ACC112 (cell line): Measurements from ENCODE around the gene SPATA4.

Source experiments
- H2AFZ ChIP-seq: fragments of 200-600 bp; sonication (generic); one replicate; pipeline ENCODE4 v1.6.0; 2017; ENCODE audit warnings: antibody characterized with exemption, low read length; ENCODE audit not compliant: unreplicated experiment
- H3K27ac ChIP-seq: fragments of 200-600 bp; sonication (generic); 2 replicates; pipeline ENCODE4 v1.5.1; 2014; ENCODE audit warnings: low read depth, mild to moderate bottlenecking, antibody characterized with exemption, low read length, moderate library complexity
- H3K27me3 ChIP-seq: fragments of 200-600 bp; sonication (generic); 2 replicates; pipeline ENCODE4 v1.6.1; 2014; ENCODE audit warnings: mild to moderate bottlenecking, antibody characterized with exemption, low read length, moderate library complexity, mixed read lengths; ENCODE audit not compliant: insufficient read depth
- H3K36me3 ChIP-seq: fragments of 200-600 bp; sonication (generic); 2 replicates; pipeline ENCODE4 v1.6.1; 2016; ENCODE audit warnings: mild to moderate bottlenecking, antibody characterized with exemption, low read length, moderate library complexity, mixed read lengths; ENCODE audit not compliant: insufficient read depth
- H3K4me1 ChIP-seq: fragments of 200-600 bp; sonication (generic); one replicate; pipeline ENCODE4 v1.6.1; 2016; ENCODE audit warnings: low read length, mixed read lengths; ENCODE audit not compliant: insufficient read depth, unreplicated experiment, control insufficient read depth
- H3K4me3 ChIP-seq: fragments of 200-600 bp; sonication (generic); 2 replicates; pipeline ENCODE4 v1.5.1; 2014; ENCODE audit warnings: mild to moderate bottlenecking, low read depth, low read length
- H3K79me2 ChIP-seq: fragments of 200-600 bp; sonication (generic); one replicate; pipeline ENCODE4 v1.6.0; 2016; ENCODE audit warnings: low read length; ENCODE audit not compliant: control insufficient read depth, unreplicated experiment, insufficient read depth

Gene SPATA4

DNA sequence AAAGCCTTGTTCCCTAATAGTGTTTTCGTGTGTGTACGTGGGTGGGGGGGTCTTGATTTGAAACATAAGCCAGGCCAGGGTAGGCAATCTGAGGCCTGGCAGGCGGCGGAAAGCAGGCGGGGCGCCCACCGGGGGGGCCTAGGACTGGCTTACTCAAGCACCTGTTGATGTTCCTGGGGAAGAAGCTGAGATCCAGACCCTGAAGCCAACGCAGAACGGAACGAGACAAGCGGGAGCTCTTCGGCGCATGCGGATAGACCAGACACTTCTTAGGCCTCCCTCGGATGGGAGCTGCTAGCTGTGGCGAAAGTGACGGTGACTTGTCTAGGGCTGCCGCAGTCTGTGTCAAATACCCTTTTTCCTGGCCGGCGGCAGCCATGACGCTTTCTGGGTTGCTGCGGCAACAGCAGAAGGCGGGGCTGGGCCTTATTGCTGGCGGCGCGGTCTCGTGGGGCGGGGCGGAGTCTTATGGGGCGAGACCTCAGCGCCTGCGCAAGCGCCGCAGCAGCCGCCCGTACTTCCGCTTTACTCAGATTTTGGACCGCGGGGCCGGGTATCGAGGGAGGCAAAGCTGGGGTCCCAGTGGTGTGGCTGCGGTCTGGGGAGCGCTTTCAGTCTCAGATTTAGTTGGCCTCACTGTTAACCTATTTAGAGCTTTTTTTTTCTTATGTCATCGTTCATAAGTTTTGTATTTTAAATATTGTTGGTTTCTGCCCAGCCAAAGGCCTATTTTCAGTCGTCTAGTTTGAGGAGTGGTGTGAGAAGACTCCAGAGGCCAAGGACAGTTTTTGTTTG lies at the start of gene SPATA4:
Gene SPATA4, minus strand, starts transcription at position 402 of the 795 bp plus-strand sequence. Its CDS starts 23 bp downstream, at position 379.
- H3K4me1 ChIP-seq: peaks cover 34% of the 10 kb centered on the region
- no peaks in the 10 kb centered on the region for H3K79me2 ChIP-seq
- H3K4me3 ChIP-seq: peak within 1 kb of the TSS; percentile 80
- H3K36me3 ChIP-seq: no peaks in the 10 kb centered on the region
- peak within 1 kb of the TSS; percentile 90 for H3K27ac ChIP-seq
- peak within 1 kb of the TSS; percentile 99 for H2AFZ ChIP-seq
- no peaks in the 10 kb centered on the region for H3K27me3 ChIP-seq

DNA sequence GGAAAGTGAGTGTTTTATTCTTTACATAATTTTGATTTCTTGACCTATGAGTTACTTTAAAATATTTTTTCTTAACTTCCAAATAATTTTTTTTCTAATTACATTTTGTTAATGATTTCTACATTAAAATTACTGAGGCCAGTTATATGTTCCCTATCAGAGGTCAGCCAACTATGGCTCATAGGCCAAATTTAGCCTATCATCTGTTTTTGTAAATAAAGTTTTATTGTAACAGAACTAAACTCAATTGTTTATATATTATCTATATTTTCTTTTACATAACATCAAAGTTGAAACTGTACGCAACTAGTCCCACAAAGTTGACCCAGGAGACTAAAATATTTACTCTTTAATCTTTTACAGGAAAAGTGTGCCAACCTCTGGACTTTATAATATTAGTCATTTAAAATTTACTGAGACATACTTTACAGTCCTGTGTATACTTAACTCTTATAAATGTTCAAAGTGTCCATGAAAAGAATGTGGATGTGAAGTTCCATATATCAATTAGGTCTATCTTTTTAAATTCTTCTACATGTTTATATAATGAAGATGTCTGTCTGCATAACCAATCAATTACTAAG lies 47.5 kb upstream of the SPATA4 start:
- Histone ChIP-seq H2AFZ (no peak overlapping the region), H3K27me3 (no peaks in the 10 kb centered on the region), H3K79me2 (no peaks in the 10 kb centered on the region), H3K4me3 (no peak overlapping the region), H3K4me1 (peaks cover 9% of the 10 kb centered on the region), H3K36me3 (no peaks in the 10 kb centered on the region), H3K27ac (no peak overlapping the region)

DNA sequence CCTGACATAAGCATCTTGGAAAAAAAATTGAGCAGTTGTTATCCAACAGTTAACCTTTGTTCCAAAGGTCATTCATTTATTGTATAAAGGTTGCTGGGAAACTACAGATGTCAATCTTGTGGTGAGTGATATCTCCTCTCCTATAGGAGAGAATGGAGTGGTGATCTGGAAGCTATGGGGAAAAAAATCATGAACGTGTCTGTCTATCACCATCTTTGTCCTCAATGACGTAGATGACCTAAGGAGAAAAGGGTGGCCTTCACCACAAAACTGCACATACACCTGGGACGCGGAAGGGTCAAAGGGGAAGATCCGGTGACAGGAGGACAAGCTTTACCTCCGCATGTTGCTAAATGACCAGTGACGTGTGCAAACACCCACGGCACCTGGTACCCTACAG lies 46.3 kb upstream of the SPATA4 start:
- no peaks in the 10 kb centered on the region for H3K27me3 ChIP-seq
- no peak overlapping the region for H2AFZ ChIP-seq
- H3K4me3 ChIP-seq: no peak overlapping the region
- no peak overlapping the region for H3K27ac ChIP-seq
- H3K79me2 ChIP-seq: no peaks in the 10 kb centered on the region
- H3K36me3 ChIP-seq: no peaks in the 10 kb centered on the region
- H3K4me1 ChIP-seq: peaks cover 13% of the 10 kb centered on the region

DNA sequence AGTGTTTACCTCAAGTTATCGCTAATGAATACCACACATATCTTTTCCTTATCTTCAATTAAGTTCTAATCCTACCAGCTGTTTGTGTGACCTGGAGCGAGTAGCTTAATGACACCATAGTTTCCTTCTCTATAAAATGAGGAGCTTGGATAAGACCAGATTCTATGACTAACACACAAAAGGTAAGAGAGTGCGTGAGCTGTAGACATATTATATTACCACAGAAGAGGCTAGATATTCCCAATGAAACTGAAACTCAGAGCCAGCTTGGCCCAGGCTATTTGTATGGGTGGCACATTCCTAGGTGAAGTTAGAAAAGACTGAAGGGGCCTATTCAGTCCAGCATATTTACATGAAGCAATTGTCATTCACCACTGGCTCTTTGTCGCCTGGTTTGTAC lies 43.4 kb upstream of the SPATA4 start:
- H3K27me3 ChIP-seq: no peaks in the 10 kb centered on the region
- H3K79me2 ChIP-seq: no peaks in the 10 kb centered on the region
- H2AFZ ChIP-seq: peak overlapping the region; percentile 45
- no peaks in the 10 kb centered on the region for H3K36me3 ChIP-seq
- H3K27ac ChIP-seq: peak overlapping the region; percentile 70
- H3K4me1 ChIP-seq: peaks cover 13% of the 10 kb centered on the region
- peak overlapping the region; percentile 6; the same call in 1 of the 2 replicates for H3K4me3 ChIP-seq

DNA sequence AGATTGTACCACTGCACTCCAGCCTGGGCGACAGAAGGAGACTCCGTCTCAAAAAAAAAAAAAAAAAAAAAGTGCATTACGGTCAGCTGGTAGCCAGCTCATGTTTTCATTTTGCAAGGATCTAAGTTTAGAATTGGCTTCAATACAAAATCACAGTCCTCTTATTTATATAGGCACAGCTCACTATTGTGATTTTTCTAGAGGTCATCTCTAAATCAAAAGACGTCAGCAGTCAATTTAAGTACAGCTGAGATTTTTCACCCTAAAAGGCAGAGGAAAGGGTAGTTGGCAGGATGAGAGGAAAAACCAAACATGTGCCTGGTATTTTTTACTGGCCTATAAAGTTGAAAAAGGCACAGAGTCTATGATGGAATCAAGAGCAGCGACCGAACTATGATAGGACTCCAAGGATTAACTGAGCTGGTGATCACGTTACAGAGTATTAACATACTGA lies 42.8 kb upstream of the SPATA4 start:
- Histone ChIP-seq H3K27me3 (no peaks in the 10 kb centered on the region), H3K4me3 (peak overlapping the region; percentile 6; the same call in 1 of the 2 replicates), H3K27ac (peak overlapping the region; percentile 70), H3K36me3 (no peaks in the 10 kb centered on the region), H2AFZ (peak overlapping the region; percentile 16), H3K79me2 (no peaks in the 10 kb centered on the region), H3K4me1 (peaks cover 13% of the 10 kb centered on the region)

DNA sequence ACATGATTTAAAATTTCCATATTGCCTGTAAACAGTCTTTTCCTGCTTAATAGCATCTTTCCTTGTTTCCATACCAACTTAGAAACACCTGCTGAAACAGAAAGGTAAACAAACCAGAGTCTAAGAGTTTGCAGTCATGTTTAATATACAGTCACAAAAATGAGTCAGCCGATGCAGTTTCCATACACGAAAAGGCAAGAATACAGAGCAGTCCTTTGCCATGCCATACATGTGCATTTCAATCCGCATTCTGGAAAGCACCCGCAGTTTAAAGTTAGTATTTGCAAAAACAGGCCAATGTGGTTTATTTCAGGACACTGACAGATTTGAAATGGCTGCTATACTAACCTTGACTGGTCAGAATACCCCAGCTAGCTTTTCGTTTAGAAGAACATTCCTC lies 41.6 kb upstream of the SPATA4 start:
- Histone ChIP-seq H3K27me3 (no peaks in the 10 kb centered on the region), H2AFZ (no peak overlapping the region), H3K36me3 (no peaks in the 10 kb centered on the region), H3K79me2 (no peaks in the 10 kb centered on the region), H3K4me1 (peaks cover 13% of the 10 kb centered on the region), H3K27ac (no peak overlapping the region), H3K4me3 (no peak overlapping the region)

DNA sequence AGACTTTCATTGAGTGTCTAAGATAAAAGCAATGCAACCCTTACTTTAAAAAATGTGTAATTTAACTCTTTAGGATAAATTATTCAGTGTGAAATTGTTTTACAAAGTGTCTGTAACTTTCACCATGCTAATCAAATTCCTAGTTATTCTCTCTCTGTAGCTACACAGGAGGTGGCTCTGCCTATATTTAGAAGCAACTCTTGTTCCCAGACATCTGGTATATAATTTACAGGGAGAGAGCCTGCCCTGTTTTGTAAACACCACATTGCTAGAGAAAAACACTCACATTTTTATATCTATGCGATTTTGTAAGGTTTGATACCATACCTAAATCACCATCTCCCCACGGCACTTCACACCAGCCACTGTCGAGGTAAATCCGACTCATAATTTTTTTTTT lies 35.5 kb upstream of the SPATA4 start:
- Histone ChIP-seq H3K36me3 (no peaks in the 10 kb centered on the region), H3K4me3 (no peak overlapping the region), H3K27ac (no peak overlapping the region), H3K4me1 (no peaks in the 10 kb centered on the region), H3K27me3 (no peaks in the 10 kb centered on the region), H3K79me2 (no peaks in the 10 kb centered on the region), H2AFZ (no peak overlapping the region)

GRCh38 chr4:176229645-176230044 lies 34.3 kb upstream of the SPATA4 start:
- H2AFZ ChIP-seq: no peak overlapping the region
- H3K27me3 ChIP-seq: no peaks in the 10 kb centered on the region
- no peak overlapping the region for H3K27ac ChIP-seq
- no peak overlapping the region for H3K4me3 ChIP-seq
- H3K4me1 ChIP-seq: no peaks in the 10 kb centered on the region
- H3K36me3 ChIP-seq: no peaks in the 10 kb centered on the region
- no peaks in the 10 kb centered on the region for H3K79me2 ChIP-seq

GRCh38 chr4:176226736-176227135 lies 31.4 kb upstream of the SPATA4 start:
- H3K27me3 ChIP-seq: no peaks in the 10 kb centered on the region
- no peak overlapping the region for H2AFZ ChIP-seq
- no peaks in the 10 kb centered on the region for H3K4me1 ChIP-seq
- H3K36me3 ChIP-seq: no peaks in the 10 kb centered on the region
- H3K79me2 ChIP-seq: no peaks in the 10 kb centered on the region
- no peak overlapping the region for H3K4me3 ChIP-seq
- H3K27ac ChIP-seq: no peak overlapping the region

DNA sequence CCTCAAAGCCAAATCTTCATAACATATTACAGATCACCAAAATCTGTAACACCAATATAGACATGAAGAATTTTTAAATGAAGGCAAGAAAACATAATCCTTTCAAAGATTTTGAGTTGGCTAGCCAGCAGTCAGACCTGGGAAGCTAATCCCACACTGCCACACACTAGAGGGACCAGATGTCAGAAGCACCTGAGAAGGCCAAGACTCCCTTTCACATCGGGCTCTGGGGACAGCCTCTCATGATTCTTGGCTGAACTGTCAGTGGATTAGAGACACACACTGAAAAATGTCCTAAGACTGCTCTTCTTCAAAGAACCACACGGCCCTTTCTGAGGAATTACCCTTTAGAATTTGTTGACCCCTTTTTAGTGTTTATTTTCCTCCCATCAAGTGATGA lies 28.2 kb upstream of the SPATA4 start:
- Histone ChIP-seq H2AFZ (no peak overlapping the region), H3K79me2 (no peaks in the 10 kb centered on the region), H3K27me3 (no peaks in the 10 kb centered on the region), H3K27ac (no peak overlapping the region), H3K36me3 (no peaks in the 10 kb centered on the region), H3K4me3 (no peak overlapping the region), H3K4me1 (no peaks in the 10 kb centered on the region)

DNA sequence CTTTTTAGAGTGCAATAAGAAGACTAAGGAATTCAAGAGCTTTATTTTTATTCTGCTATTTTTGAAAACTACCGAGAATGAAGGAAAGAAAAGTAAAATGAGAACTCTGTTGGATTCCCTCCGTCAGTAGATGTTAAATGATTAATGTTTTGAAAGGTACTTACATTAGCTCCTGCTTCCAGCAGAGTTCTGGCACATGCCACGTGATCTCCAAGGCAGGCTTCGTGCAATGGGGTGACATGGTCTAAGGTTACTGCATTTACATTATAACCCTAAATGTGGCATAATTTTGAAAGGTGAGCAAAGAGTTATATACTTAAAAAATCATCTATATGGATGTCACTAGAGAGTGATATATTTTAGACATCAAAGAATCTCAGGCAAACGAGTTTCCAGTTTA lies 26.8 kb upstream of the SPATA4 start:
- H3K27me3 ChIP-seq: no peaks in the 10 kb centered on the region
- H3K79me2 ChIP-seq: no peaks in the 10 kb centered on the region
- H3K4me1 ChIP-seq: no peaks in the 10 kb centered on the region
- no peak overlapping the region for H2AFZ ChIP-seq
- H3K36me3 ChIP-seq: no peaks in the 10 kb centered on the region
- H3K27ac ChIP-seq: no peak overlapping the region
- H3K4me3 ChIP-seq: no peak overlapping the region
